SJSA1 (cell line): Measurements from ENCODE around the gene S100A16. TPM values are rescaled to one million over a fixed set of nuclear protein-coding genes. Genes with fewer than 3 reads are reported as not detected.

Source experiments
- DNase-seq, 2 experiments: peaks; one replicate each; pipeline ENCODE4 v3.0.0-alpha.2; 2015 to 2020; ENCODE audit warnings: low spot score in 2 of 2, low read depth in 1 of 2
- H3K27ac ChIP-seq: fragments of 250-450 bp; sonication (Bioruptor Pico); 2 replicates; pipeline ENCODE4 v1.5.1; 2020; ENCODE audit warnings: mild to moderate bottlenecking, moderate library complexity
- H3K27me3 ChIP-seq: fragments of 250-450 bp; sonication (Bioruptor Pico); replicated peaks from 2 replicates; pipeline ENCODE4 v1.5.1; 2020; ENCODE audit warnings: mild to moderate bottlenecking, moderate library complexity
- H3K36me3 ChIP-seq: fragments of 250-450 bp; sonication (Bioruptor Pico); 2 replicates; pipeline ENCODE4 v1.5.1; 2020; ENCODE audit warnings: mild to moderate bottlenecking
- H3K4me1 ChIP-seq: fragments of 250-450 bp; sonication (Bioruptor Pico); replicated peaks from 2 replicates; pipeline ENCODE4 v1.6.1; 2021; ENCODE audit warnings: mild to moderate bottlenecking
- H3K4me3 ChIP-seq: fragments of 250-450 bp; sonication (Bioruptor Pico); 2 replicates; pipeline ENCODE4 v1.5.1; 2020; ENCODE audit warnings: mild to moderate bottlenecking
- H3K9me3 ChIP-seq: fragments of 250-450 bp; sonication (Bioruptor Pico); replicated peaks from 2 replicates; pipeline ENCODE4 v1.5.1; 2020; ENCODE audit warnings: mild to moderate bottlenecking
- total RNA-seq: library from RNA; depleted of rRNA; stranded (reverse); fragments of >200 nt; shearing (Covaris generic); gene quantifications from 2 replicates; pipeline ENCODE4 v1.2.3, GENCODE V29; 2014

The S100A16 gene
- total RNA-seq, 1 experiment from 2014 or later, result 39.8 TPM

GRCh38 chr1:153616917-153617311 lies 4.0 kb upstream of the S100A16 start:
- peaks cover 18% of the 10 kb centered on the region for H3K4me1 ChIP-seq
- no peak overlapping the region for H3K27ac ChIP-seq
- H3K9me3 ChIP-seq, result no peaks in the 10 kb centered on the region
- H3K4me3 ChIP-seq, result no peak overlapping the region
- no peaks in the 10 kb centered on the region for H3K27me3 ChIP-seq
- no peak for DNase-seq
- peaks cover 22% of the 10 kb centered on the region for H3K36me3 ChIP-seq

- Histone ChIP-seq H3K36me3 (peaks cover 19% of the 10 kb centered on the region), H3K27me3 (no peaks in the 10 kb centered on the region), H3K4me1 (peaks cover 21% of the 10 kb centered on the region), H3K9me3 (no peaks in the 10 kb centered on the region), H3K4me3 (no peak within 1 kb of the TSS), H3K27ac (no peak within 1 kb of the TSS)
- DNase-seq, result no peak
These were observed 3.4 kb upstream of the S100A16 start, which contains the start of gene S100A14 for GRCh38 chr1:153616144-153616916. TSS of gene S100A14 (minus strand) at chr1:153616325. CDS start at chr1:153615858, 467 bp downstream.

- no peak for DNase-seq
- H3K36me3 ChIP-seq, result peaks cover 19% of the 10 kb centered on the region
- H3K9me3 ChIP-seq, result no peaks in the 10 kb centered on the region
- no peaks in the 10 kb centered on the region for H3K27me3 ChIP-seq
- peaks cover 27% of the 10 kb centered on the region for H3K4me1 ChIP-seq
- no peak overlapping the region for H3K4me3 ChIP-seq
- H3K27ac ChIP-seq, result no peak overlapping the region
These were observed 2.5 kb upstream of the S100A16 start for GRCh38 chr1:153615406-153615805.

GRCh38 chr1:153614906-153615305 lies 2.0 kb upstream of the S100A16 start:
- peaks cover 16% of the 10 kb centered on the region for H3K36me3 ChIP-seq
- no peak for DNase-seq
- H3K9me3 ChIP-seq, result no peaks in the 10 kb centered on the region
- no peaks in the 10 kb centered on the region for H3K27me3 ChIP-seq
- H3K4me1 ChIP-seq, result peaks cover 32% of the 10 kb centered on the region
- no peak overlapping the region for H3K4me3 ChIP-seq
- no peak overlapping the region for H3K27ac ChIP-seq

GRCh38 chr1:153614189-153614900 lies 1.4 kb upstream of the S100A16 start:
- Histone ChIP-seq H3K27ac (no peak overlapping the region), H3K9me3 (no peaks in the 10 kb centered on the region), H3K4me1 (peaks cover 38% of the 10 kb centered on the region), H3K36me3 (peaks cover 12% of the 10 kb centered on the region), H3K4me3 (no peak overlapping the region), H3K27me3 (no peaks in the 10 kb centered on the region)
- no peak for DNase-seq

- Histone ChIP-seq H3K27ac (no peak overlapping the region), H3K9me3 (no peaks in the 10 kb centered on the region)
These were observed 469 bp upstream of the S100A16 start for GRCh38 chr1:153613406-153613805.

GRCh38 chr1:153612111-153612754 lies 704 bp downstream of the S100A16 start:
- Histone ChIP-seq H3K27ac (no peak overlapping the region), H3K4me1 (peaks cover 46% of the 10 kb centered on the region), H3K27me3 (no peaks in the 10 kb centered on the region), H3K9me3 (no peaks in the 10 kb centered on the region), H3K36me3 (peaks cover 11% of the 10 kb centered on the region), H3K4me3 (peak overlapping the region; percentile 41)
- no peak for DNase-seq

More at GRCh38 chr1:153613406-153613805, 469 bp upstream of the S100A16 start:
- Histone ChIP-seq H3K4me3 (no peak overlapping the region), H3K36me3 (peaks cover 7% of the 10 kb centered on the region), H3K4me1 (peaks cover 47% of the 10 kb centered on the region), H3K27me3 (no peaks in the 10 kb centered on the region)
- DNase-seq, result no peak

GRCh38 chr1:153611356-153611755 lies 1.6 kb downstream of the S100A16 start:
- peaks cover 18% of the 10 kb centered on the region for H3K36me3 ChIP-seq
- H3K9me3 ChIP-seq, result no peaks in the 10 kb centered on the region
- H3K4me1 ChIP-seq, result peaks cover 46% of the 10 kb centered on the region
- H3K27me3 ChIP-seq, result no peaks in the 10 kb centered on the region
- no peak for DNase-seq
- H3K27ac ChIP-seq, result no peak overlapping the region
- no peak overlapping the region for H3K4me3 ChIP-seq

GRCh38 chr1:153610811-153611301 lies 2.1 kb downstream of the S100A16 start:
- Histone ChIP-seq H3K4me1 (peaks cover 46% of the 10 kb centered on the region), H3K4me3 (no peak overlapping the region), H3K36me3 (peaks cover 19% of the 10 kb centered on the region), H3K27me3 (no peaks in the 10 kb centered on the region), H3K9me3 (no peaks in the 10 kb centered on the region), H3K27ac (no peak overlapping the region)
- DNase-seq, result no peak

- Histone ChIP-seq H3K4me3 (no peak overlapping the region), H3K4me1 (peaks cover 46% of the 10 kb centered on the region), H3K36me3 (peaks cover 19% of the 10 kb centered on the region), H3K9me3 (no peaks in the 10 kb centered on the region), H3K27ac (no peak overlapping the region), H3K27me3 (no peaks in the 10 kb centered on the region)
- no peak for DNase-seq
These were observed 2.6 kb downstream of the S100A16 start for GRCh38 chr1:153610334-153610733.

- H3K27ac ChIP-seq, result peak overlapping the region; percentile 77
- no peak for DNase-seq
- no peak overlapping the region for H3K4me3 ChIP-seq
- peaks cover 19% of the 10 kb centered on the region for H3K36me3 ChIP-seq
- no peaks in the 10 kb centered on the region for H3K27me3 ChIP-seq
- peaks cover 46% of the 10 kb centered on the region for H3K4me1 ChIP-seq
- H3K9me3 ChIP-seq, result no peaks in the 10 kb centered on the region
These were observed 3.4 kb downstream of the S100A16 start for GRCh38 chr1:153609585-153609907.

GRCh38 chr1:153608742-153609584 lies 4.0 kb downstream of the S100A16 start:
- peak overlapping the region; percentile 77 for H3K27ac ChIP-seq
- peaks cover 46% of the 10 kb centered on the region for H3K4me1 ChIP-seq
- H3K36me3 ChIP-seq, result peaks cover 19% of the 10 kb centered on the region
- DNase-seq, result peak; percentile 90 to 95
- no peaks in the 10 kb centered on the region for H3K27me3 ChIP-seq
- H3K9me3 ChIP-seq, result no peaks in the 10 kb centered on the region
- peak overlapping the region; percentile 34 for H3K4me3 ChIP-seq

- peak overlapping the region; percentile 34 for H3K4me3 ChIP-seq
- H3K4me1 ChIP-seq, result peaks cover 46% of the 10 kb centered on the region
- DNase-seq, result peak in 1 of 2 experiments; percentile 25
- H3K36me3 ChIP-seq, result peaks cover 19% of the 10 kb centered on the region
- no peaks in the 10 kb centered on the region for H3K9me3 ChIP-seq
- peak overlapping the region; percentile 77 for H3K27ac ChIP-seq
- H3K27me3 ChIP-seq, result no peaks in the 10 kb centered on the region
These were observed 4.8 kb downstream of the S100A16 start for GRCh38 chr1:153608089-153608682.
